Right lobe of liver (tissue), 6 donors: ENCODE results near the gene AHDC1. TPM values are rescaled to one million over a fixed set of nuclear protein-coding genes. Genes with fewer than 3 reads are reported as not detected.
"Not testable (repeated sequence)": the region's sequence is repeated elsewhere in the genome, so short reads cannot be mapped to it uniquely, and the experiment has no call there.

ENCODE experiments used
- ATAC-seq, 4 donors: fragments of 200-7000 bp; cut with Tn5 transposase; one replicate each; pipeline ENCODE4 v1.9.1; 2020; ENCODE audit warnings: mild to moderate bottlenecking in 4 of 4, moderate library complexity in 4 of 4
- DNase-seq, 3 donors: peaks; one replicate each; pipeline ENCODE4 v3.0.0-alpha.2; 2020
- H3K27ac ChIP-seq, 3 donors: fragments of 200-600 bp; one replicate each; pipeline ENCODE4 v1.8.0; 2022
- H3K27me3 ChIP-seq, 2 donors: fragments of 200-600 bp; one replicate each; pipeline ENCODE4 v1.8.0; 2022
- H3K36me3 ChIP-seq, 4 donors: fragments of 200-600 bp; sonication (generic) in 1 of 4; one replicate each; pipeline versions ENCODE4 v1.5.1 to v1.8.0; 2017 to 2022; ENCODE audit warnings: control low read depth in 1 of 4
- H3K4me1 ChIP-seq, 4 donors: fragments of 200-600 bp; sonication (generic) in 1 of 4; one replicate each; pipeline versions ENCODE4 v1.5.1 to v1.8.0; 2017 to 2022; ENCODE audit warnings: control low read depth in 1 of 4
- H3K4me3 ChIP-seq, 3 donors: fragments of 200-600 bp; one replicate each; pipeline ENCODE4 v1.8.0; 2022
- H3K9me3 ChIP-seq, 4 donors: fragments of 200-600 bp; sonication (generic) in 1 of 4; one replicate each; pipeline versions ENCODE4 v1.5.1 to v1.8.0; 2017 to 2022; ENCODE audit warnings: control low read depth in 1 of 4
- POLR2A ChIP-seq: fragments of 450-650 bp; IDR thresholded peaks from one replicate; pipeline ENCODE4 v1.6.1; 2017; ENCODE audit warnings: antibody characterized with exemption, mild to moderate bottlenecking
- WGBS: methylation state at CpG from one replicate; pipeline ENCODE4 v1.1.6; 2018; ENCODE audit warnings: low coverage, low lambda C conversion rate; ENCODE audit not compliant: insufficient coverage; ENCODE audit errors: missing lambda C conversion rate; 5-methylcytosine and 5-hydroxymethylcytosine counted together
- intact Hi-C, 2 donors: fragments of 100-400 bp; cut with DNase I; formaldehyde crosslinking; loops; one replicate each; pipeline versions ENCODE4 v1.11.2 to v1.14.1; 2022
- total RNA-seq, 6 experiments: library from RNA; depleted of rRNA in 2 of 6; stranded (reverse); fragments of >200 nt in 2 of 6; fragmentation: NEBNext Ultra II Directional in 3 of 6; extraction: Animal tissue kit (Norgen Biotek cat#: 25700) in 3 of 6; gene quantifications; one replicate each; pipeline versions ENCODE4 v1.1.0 to v1.2.4, GENCODE V29; 2016 to 2023
- TF ChIP-seq, protein P1 (sequence below), 4 donors: fragments of 200-600 bp in 3 of 4; fragments of 450-650 bp in 1 of 4; IDR thresholded peaks; one replicate each; pipeline versions ENCODE4 v1.5.1 to v1.8.0; 2016 to 2022; ENCODE audit warnings: antibody characterized with exemption in 4 of 4, mild to moderate bottlenecking in 2 of 4
- donor health status: DM: no; HTN: yes; CAD: no.
- donor health status: DM: no; HTN: no; CAD: no.
- donor health status: DM: no; HTN: no; CAD: no.
- donor health status: DM: no; HTN: yes; CAD: no.
- donor health status: DM: no; HTN: yes; CAD: no.

The AHDC1 gene
- total RNA-seq, 6 experiments from 2014 or later, result 5.5 to 21.3 (median 10.9) TPM

DNA sequence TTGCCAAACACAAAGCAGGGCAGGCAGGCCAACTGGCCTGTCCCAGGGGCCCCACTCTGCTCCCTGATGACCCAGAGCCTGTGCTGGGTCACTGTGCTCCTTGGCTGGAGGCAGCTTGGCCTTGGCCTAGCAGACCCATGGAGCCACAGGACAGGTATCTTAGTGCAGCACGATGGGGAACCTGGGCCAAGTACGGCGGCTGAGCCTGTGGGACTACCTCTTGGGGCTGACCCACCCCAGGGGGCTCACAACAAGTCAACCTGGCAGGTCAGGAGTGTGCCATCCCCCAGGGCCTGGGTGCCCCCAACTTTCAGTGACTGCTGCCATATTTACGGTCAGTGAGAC, 41.1 kb upstream of the AHDC1 start:
- H3K4me3 ChIP-seq, result no peak overlapping the region
- ATAC-seq, result peak in 1 of 4 donors; percentile 19
- no peaks in the 10 kb centered on the region for H3K9me3 ChIP-seq
- no peak overlapping the region for H3K27ac ChIP-seq
- intact Hi-C loops, result no loop called here
- no peak for DNase-seq
- H3K27me3 ChIP-seq, result no peaks in the 10 kb centered on the region
- WGBS, result no CpG with 5 or more reads among the region's 4 CpGs
- H3K36me3 ChIP-seq, result no peaks in the 10 kb centered on the region
- no peaks in the 10 kb centered on the region for H3K4me1 ChIP-seq
- TF ChIP-seq POLR2A, result no peak
- TF ChIP-seq, protein P1, sequence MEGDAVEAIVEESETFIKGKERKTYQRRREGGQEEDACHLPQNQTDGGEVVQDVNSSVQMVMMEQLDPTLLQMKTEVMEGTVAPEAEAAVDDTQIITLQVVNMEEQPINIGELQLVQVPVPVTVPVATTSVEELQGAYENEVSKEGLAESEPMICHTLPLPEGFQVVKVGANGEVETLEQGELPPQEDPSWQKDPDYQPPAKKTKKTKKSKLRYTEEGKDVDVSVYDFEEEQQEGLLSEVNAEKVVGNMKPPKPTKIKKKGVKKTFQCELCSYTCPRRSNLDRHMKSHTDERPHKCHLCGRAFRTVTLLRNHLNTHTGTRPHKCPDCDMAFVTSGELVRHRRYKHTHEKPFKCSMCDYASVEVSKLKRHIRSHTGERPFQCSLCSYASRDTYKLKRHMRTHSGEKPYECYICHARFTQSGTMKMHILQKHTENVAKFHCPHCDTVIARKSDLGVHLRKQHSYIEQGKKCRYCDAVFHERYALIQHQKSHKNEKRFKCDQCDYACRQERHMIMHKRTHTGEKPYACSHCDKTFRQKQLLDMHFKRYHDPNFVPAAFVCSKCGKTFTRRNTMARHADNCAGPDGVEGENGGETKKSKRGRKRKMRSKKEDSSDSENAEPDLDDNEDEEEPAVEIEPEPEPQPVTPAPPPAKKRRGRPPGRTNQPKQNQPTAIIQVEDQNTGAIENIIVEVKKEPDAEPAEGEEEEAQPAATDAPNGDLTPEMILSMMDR (IDR thresholded peaks at IDR 0.05), result no peak

DNA sequence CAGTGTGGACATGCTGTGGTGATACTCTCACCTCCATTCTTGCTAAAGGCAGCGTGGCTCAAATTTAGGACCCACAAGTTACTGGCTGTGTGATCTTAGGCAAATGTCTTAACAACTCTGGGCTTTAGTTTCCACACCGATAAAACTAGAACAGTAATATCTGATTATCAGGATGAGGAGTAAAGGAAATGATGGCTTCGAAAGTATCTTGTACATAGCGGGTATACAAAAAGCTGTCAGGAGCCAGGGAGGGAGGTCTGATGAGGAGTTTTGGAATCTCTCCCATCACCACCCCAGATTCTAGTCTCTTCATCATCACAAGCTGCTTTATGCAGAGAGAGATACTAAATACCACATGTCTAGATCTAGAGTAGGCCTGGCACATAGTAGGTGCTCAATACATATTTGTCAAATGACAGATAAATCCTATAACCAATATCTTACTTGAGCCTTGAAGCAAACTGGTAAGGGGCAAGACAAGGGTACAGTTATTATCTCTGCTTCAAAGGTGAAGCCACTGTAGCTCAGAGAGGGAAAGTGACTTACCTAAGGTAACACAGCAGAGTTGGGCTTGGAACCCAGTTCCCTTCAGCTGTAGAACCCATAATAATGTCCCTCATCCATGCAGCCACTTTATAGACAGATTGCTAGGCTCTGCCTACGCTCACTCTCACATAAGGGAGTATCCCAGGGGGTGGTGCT, 40.6 kb upstream of the AHDC1 start:
- Histone ChIP-seq H3K9me3 (no peaks in the 10 kb centered on the region), H3K36me3 (no peaks in the 10 kb centered on the region), H3K27me3 (no peaks in the 10 kb centered on the region), H3K4me3 (no peak overlapping the region), H3K27ac (no peak overlapping the region), H3K4me1 (no peaks in the 10 kb centered on the region)
- WGBS, result 77% methylated on average over 5 of the region's 5 CpGs
- intact Hi-C loops, result no loop called here
- ATAC-seq, result no peak
- no peak for TF ChIP-seq POLR2A
- TF ChIP-seq, protein P1 (IDR thresholded peaks at IDR 0.05), result no peak
- no peak for DNase-seq

DNA sequence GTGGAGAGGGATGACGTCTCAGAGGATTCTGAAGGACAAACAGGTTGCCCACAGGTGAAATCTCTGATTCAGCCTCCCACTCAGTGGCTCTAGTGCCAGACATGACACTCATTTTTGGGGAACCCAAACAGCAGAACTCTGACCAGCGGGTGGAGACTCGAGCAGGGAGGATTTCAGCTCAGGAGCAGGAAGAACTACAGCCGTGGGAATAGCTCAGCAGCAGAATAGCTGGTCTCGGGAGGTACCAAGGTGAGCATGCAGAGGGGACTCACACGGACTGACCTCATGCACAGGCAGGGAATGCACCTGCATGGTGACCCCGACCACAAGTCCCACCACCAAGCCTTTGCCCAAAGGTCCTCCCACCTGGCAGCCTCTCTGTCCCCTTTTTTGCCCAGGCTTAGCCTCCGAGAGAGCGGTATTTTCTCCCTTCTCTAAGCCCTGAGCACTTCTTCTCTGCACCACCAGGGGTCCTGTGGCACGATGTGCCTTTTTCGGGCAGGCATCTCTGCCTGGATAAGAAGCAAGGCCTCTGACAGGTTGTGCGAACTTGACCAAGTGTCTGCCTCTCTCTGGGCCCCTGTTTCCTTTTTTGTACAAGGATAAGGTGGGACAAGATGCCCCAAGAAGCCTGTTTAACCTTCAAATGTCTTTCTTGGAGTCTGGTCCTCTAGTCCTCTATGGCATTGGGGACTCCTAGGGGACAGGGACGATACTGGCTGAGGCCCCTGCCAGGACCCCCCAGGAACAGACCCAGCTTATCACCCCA, 39.8 kb upstream of the AHDC1 start:
- no peaks in the 10 kb centered on the region for H3K36me3 ChIP-seq
- no peaks in the 10 kb centered on the region for H3K9me3 ChIP-seq
- 18% methylated on average over 6 of the region's 13 CpGs for WGBS
- intact Hi-C loops, result no loop called here
- TF ChIP-seq POLR2A, result no peak
- TF ChIP-seq, protein P1 (IDR thresholded peaks at IDR 0.05), result peak; percentile 62 to 75 (median 66)
- no peaks in the 10 kb centered on the region for H3K27me3 ChIP-seq
- no peak overlapping the region for H3K4me3 ChIP-seq
- peak; percentile 76 to 92 (median 82) for ATAC-seq
- no peak for DNase-seq
- no peak overlapping the region for H3K27ac ChIP-seq
- no peaks in the 10 kb centered on the region for H3K4me1 ChIP-seq

DNA sequence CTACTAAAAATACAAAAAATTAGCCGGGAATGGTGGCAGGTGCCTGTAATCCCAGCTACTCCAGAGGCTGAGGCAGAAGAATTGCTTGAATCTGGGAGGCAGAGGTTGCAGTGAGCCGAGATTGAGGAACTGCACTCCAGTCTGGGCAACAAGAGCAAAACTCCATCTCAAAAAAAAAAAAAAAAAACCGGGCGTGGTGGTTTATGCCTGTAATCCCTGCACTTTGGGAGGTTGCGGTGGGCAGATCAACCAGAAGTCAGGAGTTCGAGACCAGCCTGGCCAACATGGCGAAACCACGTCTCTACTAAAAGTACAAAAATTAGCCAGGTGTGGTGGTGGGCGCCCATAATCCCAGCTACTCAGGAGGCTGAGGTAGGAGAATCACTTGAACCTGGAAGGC, 36.6 kb upstream of the AHDC1 start:
- 84% methylated on average over 8 of the region's 9 CpGs for WGBS

DNA sequence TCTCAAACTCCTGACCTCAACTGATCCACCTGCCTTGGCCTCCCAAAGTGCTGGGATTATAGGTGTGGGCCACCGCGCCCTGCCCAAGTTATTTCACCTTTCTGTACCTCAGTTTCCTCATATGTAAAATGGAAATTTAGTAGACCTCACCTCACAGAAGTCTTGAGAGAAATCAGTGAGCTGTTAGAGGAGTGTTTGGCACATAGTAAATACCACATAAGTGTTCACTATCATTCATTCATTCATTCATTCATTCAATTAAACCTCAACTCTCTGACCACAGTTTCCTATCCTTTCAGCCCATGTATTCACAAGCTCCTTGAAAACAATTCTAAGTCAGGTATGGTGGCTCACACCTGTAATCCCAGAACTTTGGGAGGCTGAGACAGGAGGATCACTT, 34.9 kb upstream of the AHDC1 start:
- no peaks in the 10 kb centered on the region for H3K36me3 ChIP-seq
- 100% methylated on average over 1 of the region's 2 CpGs for WGBS
- no peaks in the 10 kb centered on the region for H3K9me3 ChIP-seq
- ATAC-seq, result no peak
- H3K4me3 ChIP-seq, result no peak overlapping the region
- intact Hi-C loops, result no loop called here
- no peaks in the 10 kb centered on the region for H3K4me1 ChIP-seq
- H3K27me3 ChIP-seq, result no peaks in the 10 kb centered on the region
- no peak overlapping the region for H3K27ac ChIP-seq
- no peak for DNase-seq
- no peak for TF ChIP-seq POLR2A
- TF ChIP-seq, protein P1 (IDR thresholded peaks at IDR 0.05), result no peak

More for the DNA sequence above, 36.6 kb upstream of the AHDC1 start:
- H3K36me3 ChIP-seq, H3K9me3 ChIP-seq, H3K4me3 ChIP-seq, DNase-seq, ATAC-seq, intact Hi-C loops, H3K27me3 ChIP-seq, H3K27ac ChIP-seq, H3K4me1 ChIP-seq: not testable (repeated sequence)
